SW480 (cell line): ENCODE results near the gene ZNF800.
"Not testable (repeated sequence)": the region's sequence is repeated elsewhere in the genome, so short reads cannot be mapped to it uniquely, and the experiment has no call there.

Experiments used
- DNase-seq: peaks from one replicate; pipeline ENCODE4 v3.0.0-alpha.2; 2016; ENCODE audit warnings: low spot score

ZNF800 gene

GRCh38 chr7:127392566-127393367 is at the start of gene ZNF800:
Gene ZNF800, minus strand, starts transcription at chr7:127392708. Its CDS starts 1,151 bp downstream, at chr7:127391557.
- DNase-seq, result peak; percentile 92

GRCh38 chr7:127440206-127440605 is 47.7 kb upstream of the ZNF800 start:
- DNase-seq, result no peak

- no peak for DNase-seq
Measured at GRCh38 chr7:127438836-127439235, 46.3 kb upstream of the ZNF800 start.

GRCh38 chr7:127437837-127438236 is 45.3 kb upstream of the ZNF800 start:
- DNase-seq, result peak; percentile 44

GRCh38 chr7:127437241-127437640 is 44.7 kb upstream of the ZNF800 start:
- no peak for DNase-seq

GRCh38 chr7:127429281-127429680 is 36.8 kb upstream of the ZNF800 start:
- DNase-seq, result not testable (repeated sequence)

GRCh38 chr7:127419196-127419595 is 26.7 kb upstream of the ZNF800 start:
- DNase-seq, result no peak

- DNase-seq, result no peak
Measured at GRCh38 chr7:127418459-127418858, 26.0 kb upstream of the ZNF800 start.

GRCh38 chr7:127417346-127417745 is 24.8 kb upstream of the ZNF800 start:
- no peak for DNase-seq

GRCh38 chr7:127415060-127415742 is 22.7 kb upstream of the ZNF800 start:
- DNase-seq, result no peak

- no peak for DNase-seq
Measured at GRCh38 chr7:127413962-127414361, 21.5 kb upstream of the ZNF800 start.

GRCh38 chr7:127413326-127413725 is 20.8 kb upstream of the ZNF800 start:
- DNase-seq, result no peak

GRCh38 chr7:127411176-127411575 is 18.7 kb upstream of the ZNF800 start:
- DNase-seq, result no peak

GRCh38 chr7:127409629-127410028 is 17.1 kb upstream of the ZNF800 start:
- DNase-seq, result no peak

GRCh38 chr7:127404286-127405072 is 12.0 kb upstream of the ZNF800 start:
- DNase-seq, result peak; percentile 22

- DNase-seq, result no peak
Measured at GRCh38 chr7:127396184-127396583, 3.7 kb upstream of the ZNF800 start.

- DNase-seq, result not testable (repeated sequence)
Measured at GRCh38 chr7:127395104-127395503, 2.6 kb upstream of the ZNF800 start.

GRCh38 chr7:127393368-127394058 is 1.0 kb upstream of the ZNF800 start:
- DNase-seq, result peak; percentile 5

- peak; percentile 58 for DNase-seq
Measured at GRCh38 chr7:127392182-127392565, 334 bp downstream of the ZNF800 start.

- DNase-seq, result peak; percentile 21
Measured at GRCh38 chr7:127391591-127392181, 822 bp downstream of the ZNF800 start.

GRCh38 chr7:127390817-127391590 is 1.5 kb downstream of the ZNF800 start:
- DNase-seq, result peak; percentile 13
